NB4 (cell line): Measurements from ENCODE around the gene LRFN2.

Experiments
- MYC ChIP-seq: IDR thresholded peaks from 2 replicates; pipeline ENCODE4 v1.6.1; 2011; ENCODE audit warnings: low read depth, low read length
- POLR2A ChIP-seq: IDR thresholded peaks from 2 replicates; pipeline ENCODE4 v1.6.1; 2011; ENCODE audit warnings: mild to moderate bottlenecking; ENCODE audit not compliant: insufficient read length; ENCODE audit errors: extremely low read depth
- TF ChIP-seq, protein P1 (sequence below): IDR thresholded peaks from one replicate; pipeline ENCODE4 v1.5.1; 2012; ENCODE audit warnings: low read depth, low read length
- TF ChIP-seq, protein P2 (sequence below): IDR thresholded peaks from 2 replicates; pipeline ENCODE4 v1.6.1; 2011; ENCODE audit warnings: low read depth, low read length

DNA sequence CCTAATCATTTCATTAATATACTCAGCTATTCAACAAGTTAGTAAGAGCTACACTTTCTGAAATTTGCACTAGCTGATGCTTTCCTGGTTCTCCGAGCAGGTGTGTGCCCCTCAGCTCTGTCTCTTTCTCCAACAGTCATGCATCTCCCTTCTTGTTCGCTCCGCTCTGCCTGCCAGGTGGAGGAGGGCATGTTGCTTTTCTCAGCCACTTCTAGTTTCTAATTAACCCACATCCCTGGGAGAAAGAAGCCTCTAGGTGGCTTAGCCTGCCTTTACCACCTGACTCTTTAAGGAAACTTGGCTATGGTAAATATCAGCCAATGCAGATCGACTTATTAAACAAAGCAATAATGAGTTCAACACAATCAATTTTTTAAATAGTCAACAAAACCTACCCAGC, 34.2 kb downstream of the LRFN2 start:
- TF ChIP-seq POLR2A (no peak), MYC (no peak)
- TF ChIP-seq, protein P1, sequence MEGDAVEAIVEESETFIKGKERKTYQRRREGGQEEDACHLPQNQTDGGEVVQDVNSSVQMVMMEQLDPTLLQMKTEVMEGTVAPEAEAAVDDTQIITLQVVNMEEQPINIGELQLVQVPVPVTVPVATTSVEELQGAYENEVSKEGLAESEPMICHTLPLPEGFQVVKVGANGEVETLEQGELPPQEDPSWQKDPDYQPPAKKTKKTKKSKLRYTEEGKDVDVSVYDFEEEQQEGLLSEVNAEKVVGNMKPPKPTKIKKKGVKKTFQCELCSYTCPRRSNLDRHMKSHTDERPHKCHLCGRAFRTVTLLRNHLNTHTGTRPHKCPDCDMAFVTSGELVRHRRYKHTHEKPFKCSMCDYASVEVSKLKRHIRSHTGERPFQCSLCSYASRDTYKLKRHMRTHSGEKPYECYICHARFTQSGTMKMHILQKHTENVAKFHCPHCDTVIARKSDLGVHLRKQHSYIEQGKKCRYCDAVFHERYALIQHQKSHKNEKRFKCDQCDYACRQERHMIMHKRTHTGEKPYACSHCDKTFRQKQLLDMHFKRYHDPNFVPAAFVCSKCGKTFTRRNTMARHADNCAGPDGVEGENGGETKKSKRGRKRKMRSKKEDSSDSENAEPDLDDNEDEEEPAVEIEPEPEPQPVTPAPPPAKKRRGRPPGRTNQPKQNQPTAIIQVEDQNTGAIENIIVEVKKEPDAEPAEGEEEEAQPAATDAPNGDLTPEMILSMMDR: no peak
- TF ChIP-seq, protein P2, sequence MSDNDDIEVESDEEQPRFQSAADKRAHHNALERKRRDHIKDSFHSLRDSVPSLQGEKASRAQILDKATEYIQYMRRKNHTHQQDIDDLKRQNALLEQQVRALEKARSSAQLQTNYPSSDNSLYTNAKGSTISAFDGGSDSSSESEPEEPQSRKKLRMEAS: no peak
